Esophagus mucosa (tissue), 1 donor: ENCODE results near the gene CUEDC1. TPM values are rescaled to one million over a fixed set of nuclear protein-coding genes. Genes with fewer than 3 reads are reported as not detected.
"Not testable (repeated sequence)": the region's sequence is repeated elsewhere in the genome, so short reads cannot be mapped to it uniquely, and the experiment has no call there.

Source experiments
- ATAC-seq: fragments of 200-7000 bp; cut with Tn5 transposase; one replicate; pipeline ENCODE4 v1.9.1; 2020
- total RNA-seq: library from RNA; stranded (reverse); gene quantifications from one replicate; pipeline ENCODE4 v1.2.4, GENCODE V29; 2023
- donor health status: DM: yes; HTN: yes; CAD: no.

CUEDC1 gene
- total RNA-seq, 1 donor from 2014 or later = 23.8 TPM

GRCh38 chr17:57859601-57860413, 95.4 kb downstream of the CUEDC1 start:
- no peak for ATAC-seq

- ATAC-seq = no peak
These were observed 96.4 kb downstream of the CUEDC1 start for GRCh38 chr17:57858838-57859237.

GRCh38 chr17:57856792-57857620, 98.2 kb downstream of the CUEDC1 start:
- ATAC-seq = no peak

GRCh38 chr17:57855391-57856035, 99.7 kb downstream of the CUEDC1 start:
- ATAC-seq = no peak

GRCh38 chr17:57853695-57854094, 101.5 kb downstream of the CUEDC1 start:
- ATAC-seq = no peak

GRCh38 chr17:57852955-57853328, 102.3 kb downstream of the CUEDC1 start:
- ATAC-seq = no peak

- no peak for ATAC-seq
These were observed 102.9 kb downstream of the CUEDC1 start for GRCh38 chr17:57852092-57852954.

GRCh38 chr17:57849874-57850754, 105.1 kb downstream of the CUEDC1 start, which contains the start of gene MRPS23:
TSS of gene MRPS23 (minus strand) at chr17:57850044. CDS start at chr17:57850010, 34 bp downstream.
- peak; percentile 99 for ATAC-seq

GRCh38 chr17:57849163-57849873, 105.9 kb downstream of the CUEDC1 start:
- no peak for ATAC-seq

GRCh38 chr17:57846056-57846945, 108.9 kb downstream of the CUEDC1 start:
- not testable (repeated sequence) for ATAC-seq

GRCh38 chr17:57842280-57842679, 112.9 kb downstream of the CUEDC1 start:
- ATAC-seq = no peak

- no peak for ATAC-seq
These were observed 115.7 kb downstream of the CUEDC1 start for GRCh38 chr17:57839571-57839923.

- ATAC-seq = no peak
These were observed 116.2 kb downstream of the CUEDC1 start for GRCh38 chr17:57838857-57839570.

GRCh38 chr17:57838453-57838852, 116.8 kb downstream of the CUEDC1 start:
- no peak for ATAC-seq

GRCh38 chr17:57835333-57835900, 119.8 kb downstream of the CUEDC1 start:
- ATAC-seq = no peak

- peak; percentile 71 for ATAC-seq
These were observed 121.0 kb downstream of the CUEDC1 start for GRCh38 chr17:57834146-57834741.

- ATAC-seq = peak; percentile 36
These were observed 121.9 kb downstream of the CUEDC1 start for GRCh38 chr17:57833179-57833939.
